ENCODE results near the gene CDC42BPB.
A peak's percentile ranks its signal among the peaks of the same experiment; 100 is the strongest.

Gene CDC42BPB

DNA sequence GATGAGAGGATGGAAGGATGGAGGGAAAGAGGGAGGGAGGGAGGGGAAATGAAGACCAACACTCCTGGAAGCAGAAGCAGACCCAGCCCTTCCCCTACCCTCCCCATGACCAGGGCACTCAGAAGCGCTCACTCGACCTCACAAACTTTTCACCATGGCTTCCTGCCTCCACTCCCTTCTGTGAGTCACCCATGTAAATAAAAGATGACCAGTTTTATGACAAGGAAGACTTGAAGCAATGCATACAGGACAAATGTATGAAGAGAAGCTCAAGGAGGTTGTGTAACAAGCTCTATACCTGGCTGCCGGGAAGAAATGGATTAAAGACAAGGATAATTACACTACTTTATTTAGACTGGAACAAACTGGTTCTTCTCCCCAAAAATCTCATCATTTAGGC is 63.8 kb downstream of the CDC42BPB start:
- DNase-seq (ENCODE audit: low spot score) = peak; percentile 79

DNA sequence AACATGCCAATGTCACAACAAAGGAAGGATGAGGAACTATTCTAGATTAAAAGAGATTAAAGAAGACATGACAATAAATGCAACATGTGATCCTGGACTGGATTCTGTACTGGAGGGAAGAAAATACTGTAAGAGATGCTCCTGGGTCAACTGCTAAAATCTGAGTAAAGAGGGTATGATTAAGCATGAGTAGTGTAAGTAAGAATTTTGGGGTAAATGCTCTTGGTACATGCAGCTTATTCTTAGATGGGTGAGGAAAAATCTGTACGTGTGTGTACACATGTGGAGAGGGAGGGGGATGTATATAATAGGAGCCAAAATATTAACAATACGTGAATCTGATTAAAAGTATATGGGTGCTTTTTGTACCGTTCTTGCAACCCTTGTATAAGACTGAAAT is 66.0 kb downstream of the CDC42BPB start:
- no peak for DNase-seq (ENCODE audit: low spot score)

DNA sequence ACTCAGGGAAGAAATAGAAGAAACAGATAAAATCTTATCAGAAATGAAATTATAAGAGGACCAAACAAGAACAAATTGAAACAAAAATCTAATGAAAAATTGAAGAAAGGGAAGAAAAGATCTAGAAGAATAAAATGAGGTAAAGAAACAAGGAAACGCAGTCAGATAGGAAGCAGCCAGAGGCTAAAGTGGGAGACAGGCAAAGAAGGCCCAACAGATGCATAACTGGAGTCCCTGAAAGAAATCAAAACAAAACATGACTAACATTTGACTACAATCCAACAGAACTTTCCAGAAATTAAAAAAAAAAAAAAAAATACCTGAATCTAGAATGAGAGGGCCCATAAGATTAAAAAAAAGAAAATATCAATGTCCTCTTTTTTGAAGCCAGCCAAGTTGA is 69.3 kb downstream of the CDC42BPB start:
- no peak for DNase-seq (ENCODE audit: low spot score)

DNA sequence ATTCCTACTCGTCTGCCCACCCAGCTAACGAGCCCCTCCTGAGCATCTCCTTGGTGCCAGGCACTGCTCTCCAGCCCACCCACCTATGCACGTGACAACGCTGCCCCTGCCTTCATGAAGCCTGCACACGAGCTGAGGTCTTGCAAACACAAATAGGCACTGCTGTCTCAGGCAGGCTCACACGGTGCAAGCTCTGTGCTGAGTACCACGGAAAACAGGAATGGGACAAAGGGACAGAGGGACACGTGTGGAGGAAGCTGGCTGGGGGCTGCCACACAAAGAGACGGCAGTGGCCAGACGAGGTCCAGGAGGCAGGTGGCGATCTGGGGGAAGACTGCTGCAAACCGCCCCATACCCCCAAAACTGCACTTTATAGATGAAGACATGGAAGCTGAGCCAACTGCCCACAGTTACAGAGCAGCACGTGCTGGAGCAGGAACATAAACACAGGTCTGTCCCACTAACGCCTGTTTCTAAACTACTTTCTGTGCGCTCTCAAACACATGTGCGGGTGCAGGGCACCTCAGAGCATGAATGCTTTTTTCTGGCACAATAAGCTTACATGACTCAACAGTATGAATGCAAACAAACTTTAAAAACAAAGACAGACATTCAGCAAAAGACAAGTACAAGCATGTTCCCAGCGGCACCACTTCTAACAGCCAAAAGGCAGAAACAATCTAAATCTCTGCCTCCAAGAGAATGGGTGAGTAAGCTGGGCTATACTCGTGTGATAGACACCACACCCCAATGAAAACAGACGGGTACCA is 70.4 kb downstream of the CDC42BPB start:
- peak; percentile 22 for DNase-seq (ENCODE audit: low spot score)

DNA sequence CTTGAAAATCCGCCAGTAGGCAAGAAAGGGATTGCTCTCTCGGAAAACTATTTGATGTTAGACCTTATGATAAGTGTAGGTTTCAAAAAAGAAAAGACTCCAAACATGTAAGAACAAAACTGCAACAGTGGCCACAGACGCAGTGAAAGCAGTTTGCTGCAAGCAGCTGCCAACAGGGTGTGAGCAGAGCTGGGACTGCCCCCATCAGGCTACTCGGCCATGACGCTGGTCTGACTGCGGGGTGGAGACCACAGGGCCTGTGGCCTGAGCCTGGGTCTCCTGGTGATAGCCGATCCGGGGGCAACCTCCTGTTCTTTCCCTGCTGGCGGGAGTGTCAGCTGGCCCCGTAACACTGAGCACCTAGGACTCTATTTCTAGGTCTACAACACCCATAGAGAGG is 71.7 kb downstream of the CDC42BPB start:
- DNase-seq (ENCODE audit: low spot score) = no peak

DNA sequence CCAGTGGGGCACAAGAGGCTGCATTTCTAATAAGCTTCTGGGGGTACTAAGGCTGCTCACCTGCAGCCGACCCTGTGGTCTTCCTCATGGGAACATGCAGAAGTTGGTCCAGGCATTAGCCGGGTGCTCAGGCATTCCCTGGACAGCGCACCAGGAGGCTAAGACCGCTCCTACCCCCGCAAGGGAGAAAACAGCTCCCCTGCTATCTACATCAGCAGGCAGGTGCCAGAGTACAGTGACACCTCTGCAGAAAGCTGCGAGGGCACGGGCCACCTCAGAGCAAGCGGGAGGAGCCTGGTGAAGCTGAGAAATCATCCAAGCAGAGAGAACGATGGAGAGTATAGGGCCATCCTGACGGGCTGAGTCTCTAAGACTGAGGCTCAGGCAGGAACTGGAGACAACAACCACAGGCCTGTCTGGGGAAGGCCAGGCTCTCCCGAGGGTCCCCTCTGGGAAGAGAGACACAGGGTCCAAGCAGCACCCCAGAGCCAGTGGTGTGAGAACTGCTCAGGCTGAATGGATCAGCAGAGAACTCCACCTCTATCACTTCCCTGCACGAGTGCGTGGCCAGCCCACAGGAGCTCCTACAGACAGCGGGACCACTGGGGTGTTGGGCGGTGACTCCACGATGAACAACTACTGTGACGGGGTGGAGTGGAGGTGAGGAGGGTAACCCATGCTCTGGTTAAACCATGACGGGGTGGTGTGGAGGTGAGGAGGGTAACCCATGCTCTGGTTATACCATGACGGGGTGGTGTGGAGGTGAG is 72.8 kb downstream of the CDC42BPB start:
- DNase-seq (ENCODE audit: low spot score) = no peak

DNA sequence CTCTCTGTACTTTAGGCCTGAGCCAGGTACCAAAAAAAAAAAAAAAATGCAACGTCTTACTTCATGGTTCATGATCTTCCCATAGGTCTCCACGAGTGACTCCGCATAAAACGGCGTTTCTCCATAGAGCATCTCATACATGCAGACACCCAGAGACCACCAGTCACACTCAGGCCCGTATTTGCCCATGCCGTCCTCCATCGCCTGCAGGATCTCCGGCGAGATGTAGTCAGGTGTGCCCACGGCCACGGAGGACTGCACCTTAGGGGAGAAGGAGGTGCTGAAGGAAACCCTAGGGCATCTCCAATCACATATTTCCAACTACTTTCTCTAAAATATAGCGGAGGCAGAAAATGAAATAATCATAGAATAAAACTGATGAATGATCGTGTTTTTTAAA is 73.9 kb downstream of the CDC42BPB start:
- DNase-seq (ENCODE audit: low spot score) = no peak

DNA sequence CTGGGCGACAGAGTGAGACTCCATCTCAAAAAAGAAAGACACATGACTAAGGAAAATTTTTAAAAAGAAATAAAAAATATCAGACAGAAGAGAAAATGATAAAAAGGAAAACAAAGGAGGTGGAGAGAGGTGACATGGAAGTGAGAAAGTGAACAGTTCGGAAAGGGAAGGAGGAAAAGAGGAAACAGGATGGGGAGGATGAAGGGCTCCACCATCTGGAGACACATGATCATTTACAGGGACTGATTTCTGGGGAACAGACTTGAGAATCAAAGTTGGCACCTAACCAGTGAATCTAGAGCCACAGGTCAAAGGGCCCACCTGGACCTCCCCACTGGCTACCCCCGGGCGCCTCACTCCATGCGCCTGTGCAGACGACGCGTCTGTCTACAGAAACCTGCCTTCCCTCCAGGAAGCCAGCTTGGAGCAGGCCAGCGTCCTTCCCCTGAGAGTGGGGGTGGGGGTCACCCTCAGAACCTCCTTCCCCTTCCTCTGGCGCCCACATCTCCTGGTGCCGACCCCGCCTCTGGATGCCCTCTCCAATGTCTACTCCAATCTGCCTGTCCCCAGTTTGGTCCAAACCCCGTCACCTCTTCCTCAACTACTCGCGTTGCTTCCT is 74.4 kb downstream of the CDC42BPB start:
- DNase-seq (ENCODE audit: low spot score) = no peak

DNA sequence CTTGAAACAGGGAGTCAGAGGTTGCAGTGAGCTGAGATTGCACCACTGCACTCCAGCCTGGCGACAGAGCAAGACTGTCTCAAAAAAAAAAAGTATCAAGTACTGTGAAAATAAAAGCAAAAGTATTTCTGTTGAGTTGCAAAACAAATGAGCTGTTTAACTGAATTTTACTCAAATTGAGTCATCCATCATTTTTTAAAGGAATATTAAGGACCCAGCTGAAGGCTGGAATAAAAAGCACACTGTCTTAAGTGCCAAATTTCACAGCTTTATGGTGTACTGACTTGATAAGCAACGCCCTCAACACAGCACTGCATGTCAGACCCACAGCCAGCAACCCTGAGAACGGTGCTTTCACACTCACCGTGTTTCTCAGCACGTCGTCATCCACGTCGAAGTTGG is 76.9 kb downstream of the CDC42BPB start:
- no peak for DNase-seq (ENCODE audit: low spot score)

DNA sequence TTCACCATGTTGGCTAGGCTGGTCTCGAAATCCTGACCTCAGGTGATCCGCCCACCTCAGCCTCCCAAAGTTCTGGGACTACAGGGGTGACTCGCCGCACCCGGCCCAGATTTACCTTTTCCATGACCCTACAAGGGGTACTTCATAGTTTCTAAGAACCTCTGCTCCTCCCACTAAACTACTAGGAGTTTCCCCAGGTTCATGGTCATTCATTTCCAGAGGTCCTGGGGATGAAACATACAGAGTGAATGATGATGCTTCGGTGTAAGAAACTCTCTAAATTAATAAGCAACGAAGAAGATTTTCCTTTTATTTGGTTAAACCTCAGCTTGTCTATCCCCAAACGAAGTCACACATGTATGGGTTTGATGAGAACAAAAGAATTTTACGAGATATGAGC is 77.9 kb downstream of the CDC42BPB start:
- DNase-seq (ENCODE audit: low spot score) = no peak

DNA sequence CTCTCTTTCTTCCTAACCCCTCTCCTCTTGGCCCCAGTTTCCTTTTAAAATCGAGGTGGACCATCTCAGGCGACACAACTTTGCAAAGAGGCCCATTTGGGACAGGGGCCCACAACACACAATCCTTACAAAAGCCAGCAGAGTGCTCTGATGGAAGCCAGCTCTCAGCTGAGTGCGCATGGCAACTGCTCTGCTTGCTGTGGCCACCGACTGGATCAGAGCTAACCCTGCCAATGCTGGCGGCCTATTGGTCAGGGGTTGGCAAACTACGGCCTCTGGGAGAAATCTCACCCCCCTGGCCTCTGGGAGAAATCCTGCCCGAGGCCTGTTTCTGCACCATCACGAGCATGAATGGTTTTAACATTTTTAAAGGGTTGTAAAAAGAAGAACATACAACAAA is 79.9 kb downstream of the CDC42BPB start:
- no peak for DNase-seq (ENCODE audit: low spot score)

DNA sequence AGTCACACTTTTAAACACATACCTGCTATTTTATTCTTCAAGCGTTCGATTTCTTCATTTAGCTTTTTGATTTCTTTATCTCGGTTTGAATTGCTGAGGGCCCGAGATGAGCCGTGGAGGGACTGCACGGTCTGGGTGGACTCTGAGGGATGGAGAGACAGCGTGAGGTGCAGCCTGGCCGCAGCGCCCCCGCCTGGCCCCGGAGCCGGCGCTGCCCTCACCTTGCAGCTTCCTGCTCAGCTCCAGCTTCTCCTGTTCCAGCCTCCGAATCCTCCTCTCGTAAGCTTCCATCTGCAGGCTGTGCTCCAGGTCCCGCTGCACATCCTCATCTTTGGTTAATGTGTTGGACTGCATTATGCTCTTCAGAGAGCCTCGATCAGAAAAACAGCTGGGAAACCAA is 81.7 kb downstream of the CDC42BPB start:
- no peak for DNase-seq (ENCODE audit: low spot score)

DNA sequence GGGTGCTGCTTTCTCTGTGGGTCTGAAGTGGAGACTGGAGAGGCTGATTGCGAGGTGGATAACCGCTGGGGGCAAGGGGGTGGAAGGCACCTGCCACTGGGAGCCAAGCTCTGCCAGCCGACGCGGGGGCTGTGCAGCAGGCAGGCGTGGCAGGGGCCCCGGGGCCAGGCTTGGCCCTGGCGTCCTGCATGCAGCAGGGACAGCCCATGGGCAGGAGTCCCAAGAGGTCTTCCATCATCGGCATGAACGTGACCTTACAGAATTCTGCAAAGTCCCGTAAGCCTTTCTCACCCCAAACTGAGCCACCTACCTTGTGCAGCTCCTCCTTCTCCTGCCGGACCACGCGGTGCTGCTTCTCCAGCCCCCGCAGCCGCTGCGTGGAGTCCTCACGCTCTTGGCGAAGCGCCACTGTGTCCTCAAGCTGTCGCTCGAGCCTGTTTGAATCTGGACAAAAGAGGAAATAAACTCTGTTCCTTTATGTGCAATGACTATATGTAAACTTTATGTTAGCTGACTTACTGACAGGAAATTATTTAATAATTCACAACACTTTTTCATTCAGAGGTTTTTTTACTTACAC is 83.6 kb downstream of the CDC42BPB start:
- no peak for DNase-seq (ENCODE audit: low spot score)

DNA sequence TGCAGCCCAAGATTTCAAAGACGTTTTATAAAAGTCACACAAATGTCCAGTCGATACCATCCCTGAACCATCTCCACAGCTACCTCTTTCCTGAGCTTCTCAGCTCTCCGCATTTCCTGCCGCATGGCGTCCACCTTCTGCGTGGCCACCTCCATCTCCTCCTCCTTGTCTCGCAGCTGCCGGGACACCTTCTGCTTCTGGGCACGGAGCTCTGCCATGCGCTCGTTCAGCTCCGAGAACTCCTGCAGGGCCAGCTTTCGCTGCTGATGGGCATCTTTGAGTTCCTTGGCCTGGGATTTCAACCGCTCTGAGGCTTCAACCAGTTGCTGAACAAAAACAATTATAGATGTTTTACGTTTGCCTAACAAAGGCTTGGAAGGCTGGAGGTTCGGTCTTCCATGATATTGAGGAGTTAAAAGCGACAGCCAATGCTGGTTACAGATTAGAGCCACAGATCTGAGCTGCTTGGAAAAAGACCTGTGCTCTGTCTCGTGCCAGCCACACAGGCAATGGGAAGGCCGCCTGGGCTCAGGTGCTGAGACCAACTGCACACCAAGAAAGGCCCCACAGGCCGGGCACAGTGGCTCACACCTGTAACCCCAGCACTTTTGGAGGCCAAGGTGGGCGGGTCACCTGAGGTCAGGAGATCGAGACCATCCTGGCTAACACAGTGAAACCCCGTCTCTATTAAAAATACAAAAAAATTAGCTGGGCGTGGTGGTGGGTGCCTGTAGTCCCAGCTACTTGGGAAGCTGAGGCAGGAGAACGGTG is 85.3 kb downstream of the CDC42BPB start:
- DNase-seq (ENCODE audit: low spot score) = no peak

DNA sequence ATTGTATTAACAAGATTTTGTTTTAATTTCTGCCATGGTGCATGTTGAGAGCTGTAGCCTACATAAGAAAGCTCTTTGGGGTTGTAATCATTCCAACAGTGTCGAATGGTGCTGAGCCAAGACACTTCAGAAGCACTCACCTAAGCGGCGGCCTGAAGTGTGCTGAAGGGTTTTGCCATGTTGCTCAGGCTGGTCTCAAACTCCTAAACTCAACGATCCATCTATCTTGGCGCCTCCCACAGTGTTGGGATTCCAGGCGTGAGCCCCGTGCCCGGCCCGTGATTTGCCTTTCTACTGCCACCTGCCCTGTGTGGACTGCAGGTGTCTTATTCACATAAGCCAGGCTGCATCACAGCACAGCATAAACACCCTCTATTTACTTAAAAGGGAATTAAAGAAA is 86.0 kb downstream of the CDC42BPB start:
- DNase-seq (ENCODE audit: low spot score) = no peak

DNA sequence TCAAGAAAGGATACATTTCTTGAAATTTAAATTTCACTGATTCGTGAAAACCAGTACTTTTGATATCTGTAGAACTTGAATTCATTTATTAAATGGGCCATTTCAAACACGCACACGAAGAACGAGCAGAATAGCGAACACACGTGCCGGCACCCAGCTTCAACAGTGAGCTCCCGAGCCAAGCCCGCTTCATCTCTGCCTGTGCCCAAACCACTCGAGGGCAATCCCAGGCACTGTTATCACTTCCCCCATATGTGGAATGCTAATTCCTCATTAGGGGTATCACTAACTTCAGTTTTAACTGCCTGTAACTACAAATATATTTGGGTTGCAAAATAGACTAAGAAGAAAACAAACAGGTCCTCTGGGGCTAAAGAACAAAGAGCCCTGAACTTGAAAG is 86.9 kb downstream of the CDC42BPB start:
- no peak for DNase-seq (ENCODE audit: low spot score)

DNA sequence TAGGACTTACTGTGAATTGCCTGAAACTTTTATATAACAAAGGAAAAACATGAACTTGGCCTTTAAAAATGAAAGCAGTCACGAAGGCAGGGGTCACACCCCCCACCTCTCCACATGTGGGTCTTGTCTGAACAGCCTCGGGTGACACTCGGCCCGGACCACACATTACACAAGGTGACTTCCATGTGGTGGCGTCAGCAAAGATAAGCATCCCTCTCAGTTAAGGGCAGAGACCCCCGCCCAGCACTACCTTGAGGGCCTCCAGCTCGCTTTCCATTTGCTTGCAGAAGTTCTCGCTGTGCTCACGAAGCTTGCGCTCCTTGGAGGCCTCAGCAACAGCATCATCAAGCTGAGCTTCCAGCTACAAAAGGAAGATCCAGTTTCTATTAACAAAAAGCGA is 87.4 kb downstream of the CDC42BPB start:
- DNase-seq (ENCODE audit: low spot score) = no peak

DNA sequence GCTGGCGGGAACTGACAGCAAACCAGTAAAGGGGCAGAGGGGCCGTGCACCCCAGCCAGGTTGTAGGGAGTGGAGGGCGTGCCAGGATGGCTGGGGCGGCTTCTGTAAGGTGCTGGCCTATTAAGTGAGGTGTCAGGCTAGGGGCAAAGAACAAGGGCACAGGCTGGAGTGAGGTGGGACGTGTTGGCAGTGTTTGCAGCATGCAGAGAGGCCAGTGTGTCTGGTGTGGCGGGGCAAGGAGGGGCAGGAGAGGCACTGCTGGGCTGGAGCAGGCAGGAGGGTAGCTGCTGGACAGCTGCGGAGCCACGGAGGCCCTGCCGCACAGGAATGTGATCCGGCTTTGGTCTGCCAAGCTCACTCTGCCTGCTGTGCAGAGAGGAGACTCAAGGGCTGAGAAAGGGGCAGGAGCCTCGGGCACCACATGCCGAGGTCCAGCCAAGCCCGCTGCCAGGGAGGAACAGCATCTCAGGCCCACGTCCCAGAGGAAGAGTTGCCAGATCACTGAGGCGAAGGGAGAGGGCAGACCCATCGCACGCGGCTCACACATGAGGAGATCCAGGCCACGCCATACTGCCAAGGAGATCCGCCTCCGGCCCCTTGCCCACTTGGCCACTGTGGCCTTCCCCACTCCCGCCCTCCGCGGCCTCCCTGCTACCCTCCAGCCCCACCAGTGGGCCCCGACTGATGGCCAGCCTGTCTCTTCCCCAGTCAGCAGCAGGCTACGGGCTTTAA is 88.1 kb downstream of the CDC42BPB start:
- DNase-seq (ENCODE audit: low spot score) = no peak

DNA sequence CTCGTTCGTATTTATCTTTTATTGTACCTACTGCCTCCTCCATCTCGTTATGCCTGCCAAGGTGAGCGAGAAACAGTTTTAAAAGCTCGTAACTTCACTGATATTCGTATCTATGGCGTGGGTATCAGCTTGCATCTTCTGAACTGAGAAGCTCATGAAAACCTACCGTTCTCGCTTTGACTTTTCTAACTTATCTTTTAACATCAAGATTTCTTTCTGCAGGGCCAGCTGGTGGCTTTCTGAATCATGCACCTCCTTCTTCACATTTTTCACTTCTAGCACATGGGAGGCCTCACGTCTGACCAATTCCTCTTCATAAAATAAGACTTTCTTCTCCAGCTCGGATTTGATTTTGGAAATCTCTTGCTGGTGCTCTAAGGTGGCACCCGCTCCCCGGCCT is 89.0 kb downstream of the CDC42BPB start:
- DNase-seq (ENCODE audit: low spot score) = no peak

DNA sequence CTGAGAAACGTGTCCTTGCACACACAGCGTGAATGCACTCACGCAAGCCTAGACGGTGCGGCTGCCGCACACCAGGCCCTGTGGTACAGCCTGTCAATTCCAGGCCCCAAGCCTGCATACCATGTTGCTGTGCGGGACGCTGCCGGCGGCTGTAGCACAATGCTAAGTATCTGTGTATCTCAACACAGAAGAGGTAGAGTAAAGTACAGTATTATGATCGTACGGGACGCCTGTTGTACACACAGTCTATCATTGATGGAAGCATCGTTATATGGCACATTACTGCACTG is 89.9 kb downstream of the CDC42BPB start:
- DNase-seq (ENCODE audit: low spot score) = no peak

DNA sequence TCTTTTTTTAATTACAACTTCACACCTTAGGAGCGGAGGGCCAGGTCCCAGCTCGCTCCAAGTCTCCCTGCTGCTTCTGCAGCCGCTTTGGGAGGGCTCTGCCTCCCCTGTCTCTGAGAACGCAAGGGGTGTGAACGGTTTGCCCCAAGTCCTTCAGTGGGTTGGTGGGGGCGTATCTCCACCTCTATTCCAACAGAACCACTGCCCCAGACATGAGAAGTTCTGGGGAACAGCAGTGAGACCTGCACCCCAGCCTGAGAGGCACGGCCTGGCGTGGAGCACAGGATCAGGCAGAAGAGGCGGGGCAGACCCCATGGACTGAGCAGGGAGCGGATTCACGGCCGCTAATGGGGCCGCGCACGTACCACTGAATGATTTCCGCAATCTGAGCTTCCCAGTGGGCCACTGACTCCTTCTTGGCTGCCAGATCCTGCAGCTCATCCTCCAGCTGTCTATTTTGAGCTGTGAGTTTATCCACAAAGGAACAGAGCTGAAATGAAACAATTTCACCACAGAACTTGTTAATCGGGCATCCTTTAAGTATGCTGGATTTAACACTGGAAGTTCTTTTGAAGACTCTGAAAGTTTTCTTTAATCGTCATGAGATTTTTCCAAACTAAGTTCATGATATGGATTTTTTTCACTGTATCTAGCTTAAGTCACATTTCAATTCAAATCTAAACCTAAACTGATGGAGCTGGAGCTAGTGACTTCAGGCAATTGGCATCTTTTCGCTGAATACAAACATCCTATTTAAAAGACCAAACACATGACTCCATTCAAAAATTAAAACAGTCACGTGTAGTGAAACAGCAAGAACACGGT is 90.5 kb downstream of the CDC42BPB start:
- DNase-seq (ENCODE audit: low spot score) = no peak
